Ovary (tissue), 3 donors: Measurements from ENCODE around the gene ZNF415.

Source experiments
- EP300 ChIP-seq: sonication (generic); formaldehyde crosslinking; IDR thresholded peaks from one replicate; pipeline ENCODE4 v1.6.1; 2017; ENCODE audit warnings: antibody characterized with exemption
- POLR2A ChIP-seq: fragments of 450-650 bp; IDR thresholded peaks from one replicate; pipeline ENCODE4 v1.6.1; 2017; ENCODE audit warnings: antibody characterized with exemption, mild to moderate bottlenecking, moderate library complexity
- TF ChIP-seq, protein P1 (sequence below), 3 donors: fragments of 450-650 bp in 2 of 3; fragments of 200-600 bp in 1 of 3; IDR thresholded peaks; one replicate each; pipeline versions ENCODE4 v1.5.1 to v1.8.0; 2016 to 2022; ENCODE audit warnings: antibody characterized with exemption in 3 of 3, mild to moderate bottlenecking in 1 of 3
- donor health status: DM: no; HTN: no; CAD: no.

GRCh38 chr19:53085496-53085895 is 47.2 kb downstream of the ZNF415 start:
- TF ChIP-seq, protein P1, sequence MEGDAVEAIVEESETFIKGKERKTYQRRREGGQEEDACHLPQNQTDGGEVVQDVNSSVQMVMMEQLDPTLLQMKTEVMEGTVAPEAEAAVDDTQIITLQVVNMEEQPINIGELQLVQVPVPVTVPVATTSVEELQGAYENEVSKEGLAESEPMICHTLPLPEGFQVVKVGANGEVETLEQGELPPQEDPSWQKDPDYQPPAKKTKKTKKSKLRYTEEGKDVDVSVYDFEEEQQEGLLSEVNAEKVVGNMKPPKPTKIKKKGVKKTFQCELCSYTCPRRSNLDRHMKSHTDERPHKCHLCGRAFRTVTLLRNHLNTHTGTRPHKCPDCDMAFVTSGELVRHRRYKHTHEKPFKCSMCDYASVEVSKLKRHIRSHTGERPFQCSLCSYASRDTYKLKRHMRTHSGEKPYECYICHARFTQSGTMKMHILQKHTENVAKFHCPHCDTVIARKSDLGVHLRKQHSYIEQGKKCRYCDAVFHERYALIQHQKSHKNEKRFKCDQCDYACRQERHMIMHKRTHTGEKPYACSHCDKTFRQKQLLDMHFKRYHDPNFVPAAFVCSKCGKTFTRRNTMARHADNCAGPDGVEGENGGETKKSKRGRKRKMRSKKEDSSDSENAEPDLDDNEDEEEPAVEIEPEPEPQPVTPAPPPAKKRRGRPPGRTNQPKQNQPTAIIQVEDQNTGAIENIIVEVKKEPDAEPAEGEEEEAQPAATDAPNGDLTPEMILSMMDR (IDR thresholded peaks at IDR 0.05): no peak
- TF ChIP-seq POLR2A (no peak), EP300 (no peak)
